ENCODE data around the gene PSMC4.

GRCh38 chr19:40009674-40010073 lies 38.7 kb downstream of the PSMC4 start:
- TF ChIP-seq EZH2 (IDR thresholded peaks at IDR 0.05; ENCODE audit: borderline replicate concordance, insufficient read depth, low read depth, low read length, poor library complexity, severe bottlenecking) (no peak), CTCF (IDR thresholded peaks at IDR 0.05) (no peak)
